Activated B cell treated with CpG ODN at 0.5 μM for 24 hours (primary cell): ENCODE data around the gene GPR162. TPM values are rescaled to one million over a fixed set of nuclear protein-coding genes. Genes with fewer than 3 reads are reported as not detected.

Source experiments
- ATAC-seq: fragments of 200-7000 bp; cut with Tn5 transposase; one replicate; pipeline ENCODE4 v1.10.0; 2021; ENCODE audit warnings: low read depth, mild to moderate bottlenecking, moderate library complexity
- CTCF ChIA-PET: fragments of 350-600 bp; sonication (Branson Sonifier 250); formaldehyde crosslinking; loops from one replicate; lab custom pipeline; 2021; ENCODE audit warnings: antibody characterized with exemption; lab: Charles Lee
- POLR2A ChIA-PET: fragments of 350-600 bp; sonication (Branson Sonifier 250); formaldehyde crosslinking; loops from one replicate; lab custom pipeline; 2021; ENCODE audit warnings: antibody characterized with exemption; lab: Charles Lee
- DNase-seq: peaks from one replicate; pipeline ENCODE4 v3.0.0; 2022
- H3K27ac Mint-ChIP-seq: one replicate; pipeline ENCODE4 v1.8.0; 2020; ENCODE audit warnings: mixed read lengths
- H3K27me3 Mint-ChIP-seq: one replicate; pipeline ENCODE4 v1.8.0; 2021; ENCODE audit warnings: mixed read lengths
- H3K36me3 Mint-ChIP-seq: one replicate; pipeline ENCODE4 v1.8.0; 2021; ENCODE audit warnings: low read depth, mixed read lengths
- H3K4me1 Mint-ChIP-seq: one replicate; pipeline ENCODE4 v1.8.0; 2021; ENCODE audit warnings: mixed read lengths
- H3K4me3 Mint-ChIP-seq: one replicate; pipeline ENCODE4 v1.8.0; 2020; ENCODE audit warnings: mild to moderate bottlenecking, mixed read lengths
- H3K9me3 Mint-ChIP-seq: one replicate; pipeline ENCODE4 v1.8.0; 2020; ENCODE audit warnings: mixed read lengths
- CTCF ChIP-seq: fragments of 200-600 bp; IDR thresholded peaks from one replicate; pipeline ENCODE4 v1.8.0; 2022; ENCODE audit warnings: antibody characterized with exemption, mild to moderate bottlenecking
- intact Hi-C: fragments of 100-400 bp; cut with micrococcal nuclease; formaldehyde crosslinking; loops from one replicate; pipeline ENCODE4 v1.15.1; 2024
- total RNA-seq: library from RNA; stranded (reverse); gene quantifications from 2 replicates; pipeline ENCODE4 v1.2.3, GENCODE V29; 2022

Gene GPR162
- total RNA-seq, 1 donor from 2014 or later, result not detected

GRCh38 chr12:6817662-6818157 lies 3.9 kb upstream of the GPR162 start:
- no peak overlapping the region for H3K4me3 Mint-ChIP-seq
- POLR2A ChIA-PET, result no interaction called here
- DNase-seq, result no peak
- no peaks in the 10 kb centered on the region for H3K9me3 Mint-ChIP-seq
- H3K27me3 Mint-ChIP-seq, result peaks cover 20% of the 10 kb centered on the region
- TF ChIP-seq CTCF, result no peak
- no peak overlapping the region for H3K27ac Mint-ChIP-seq
- CTCF ChIA-PET, result no interaction called here
- H3K36me3 Mint-ChIP-seq, result no peaks in the 10 kb centered on the region
- peaks cover 21% of the 10 kb centered on the region for H3K4me1 Mint-ChIP-seq
- no peak for ATAC-seq
- intact Hi-C loops, result no loop called here

GRCh38 chr12:6818222-6818621 lies 3.4 kb upstream of the GPR162 start:
- no peaks in the 10 kb centered on the region for H3K36me3 Mint-ChIP-seq
- no peaks in the 10 kb centered on the region for H3K9me3 Mint-ChIP-seq
- intact Hi-C loops, result no loop called here
- no peak for DNase-seq
- no peak for ATAC-seq
- TF ChIP-seq CTCF, result no peak
- ChIA-PET POLR2A (no interaction called here), CTCF (no interaction called here)
- H3K27me3 Mint-ChIP-seq, result peaks cover 25% of the 10 kb centered on the region
- no peak overlapping the region for H3K27ac Mint-ChIP-seq
- peaks cover 18% of the 10 kb centered on the region for H3K4me1 Mint-ChIP-seq
- no peak overlapping the region for H3K4me3 Mint-ChIP-seq

GRCh38 chr12:6818645-6819044 lies 3.0 kb upstream of the GPR162 start:
- peaks cover 16% of the 10 kb centered on the region for H3K4me1 Mint-ChIP-seq
- intact Hi-C loops, result no loop called here

GRCh38 chr12:6819106-6820030 lies 2.3 kb upstream of the GPR162 start:
- POLR2A ChIA-PET, result no interaction called here
- Mint-ChIP-seq H3K27me3 (peaks cover 31% of the 10 kb centered on the region), H3K4me1 (peaks cover 16% of the 10 kb centered on the region), H3K36me3 (no peaks in the 10 kb centered on the region), H3K27ac (no peak overlapping the region), H3K4me3 (no peak overlapping the region), H3K9me3 (no peaks in the 10 kb centered on the region)
- CTCF ChIA-PET, result no interaction called here
- no peak for TF ChIP-seq CTCF
- intact Hi-C loops, result no loop called here
- no peak for DNase-seq
- ATAC-seq, result no peak

More at GRCh38 chr12:6818645-6819044, 3.0 kb upstream of the GPR162 start:
- ATAC-seq, result no peak
- H3K27ac Mint-ChIP-seq, result no peak overlapping the region
- H3K27me3 Mint-ChIP-seq, result peaks cover 27% of the 10 kb centered on the region
- POLR2A ChIA-PET, result no interaction called here
- DNase-seq, result no peak
- no peak for TF ChIP-seq CTCF
- H3K36me3 Mint-ChIP-seq, result no peaks in the 10 kb centered on the region
- CTCF ChIA-PET, result no interaction called here
- H3K9me3 Mint-ChIP-seq, result no peaks in the 10 kb centered on the region
- no peak overlapping the region for H3K4me3 Mint-ChIP-seq

- Mint-ChIP-seq H3K4me3 (no peak overlapping the region), H3K36me3 (no peaks in the 10 kb centered on the region), H3K27ac (no peak overlapping the region), H3K9me3 (no peaks in the 10 kb centered on the region), H3K4me1 (peaks cover 16% of the 10 kb centered on the region), H3K27me3 (peaks cover 38% of the 10 kb centered on the region)
- no peak for TF ChIP-seq CTCF
- intact Hi-C loops, result no loop called here
- ATAC-seq (no peak), DNase-seq (no peak)
- CTCF ChIA-PET, result interaction anchor here (0.8 to 1.5 kb wide), 2 partner anchors 13 to 27 kb away, joined by 3 to 4 read pairs; no protein-coding TSS in a partner anchor
- POLR2A ChIA-PET, result interaction anchor here (0.5 kb wide), 1 partner anchor 97 kb away, joined by 15 read pairs; no protein-coding TSS in a partner anchor
These were observed 1.5 kb upstream of the GPR162 start for GRCh38 chr12:6820166-6820565.
